ENCODE results near the gene GNG3.
"Not testable (repeated sequence)": the region's sequence is repeated elsewhere in the genome, so short reads cannot be mapped to it uniquely, and the experiment has no call there.

The GNG3 gene

GRCh38 chr11:62687508-62688396 is 19.7 kb upstream of the GNG3 start:
- Histone ChIP-seq H3K9me3 (ENCODE audit: insufficient read depth, low read length) (no peaks in the 10 kb centered on the region), H3K4me3 (ENCODE audit: low read length) (no peak overlapping the region), H3K79me2 (ENCODE audit: low read length) (no peaks in the 10 kb centered on the region), H3K4me2 (ENCODE audit: low read length) (no peak overlapping the region), H3K9ac (ENCODE audit: low read length) (no peak overlapping the region), H3K36me3 (replicated peaks; ENCODE audit: low read depth, low read length) (peaks cover 18% of the 10 kb centered on the region), H2AFZ (ENCODE audit: low read depth, low read length) (no peak overlapping the region), H3K27ac (ENCODE audit: low read length) (no peak overlapping the region), H3K27me3 (ENCODE audit: low read depth, low read length) (no peaks in the 10 kb centered on the region), H4K20me1 (ENCODE audit: insufficient read depth, low read length) (no peaks in the 10 kb centered on the region), H3K4me1 (ENCODE audit: low read length) (no peaks in the 10 kb centered on the region)
- TF ChIP-seq CTCF (IDR thresholded peaks at IDR 0.05; ENCODE audit: low read depth, low read length), result no peak
- no peak for TF ChIP-seq EZH2phosphoT487 (IDR thresholded peaks at IDR 0.05; ENCODE audit: low read depth)

- Histone ChIP-seq H2AFZ (ENCODE audit: low read depth, low read length) (no peak overlapping the region), H3K79me2 (ENCODE audit: low read length) (no peaks in the 10 kb centered on the region), H3K27me3 (ENCODE audit: low read depth, low read length) (no peaks in the 10 kb centered on the region), H3K4me3 (ENCODE audit: low read length) (no peak overlapping the region), H3K27ac (ENCODE audit: low read length) (no peak overlapping the region), H3K9ac (ENCODE audit: low read length) (no peak overlapping the region), H3K9me3 (ENCODE audit: insufficient read depth, low read length) (no peaks in the 10 kb centered on the region), H4K20me1 (ENCODE audit: insufficient read depth, low read length) (no peaks in the 10 kb centered on the region), H3K4me1 (ENCODE audit: low read length) (no peaks in the 10 kb centered on the region), H3K36me3 (replicated peaks; ENCODE audit: low read depth, low read length) (peaks cover 23% of the 10 kb centered on the region), H3K4me2 (ENCODE audit: low read length) (no peak overlapping the region)
- TF ChIP-seq EZH2phosphoT487 (IDR thresholded peaks at IDR 0.05; ENCODE audit: low read depth) (no peak), CTCF (IDR thresholded peaks at IDR 0.05; ENCODE audit: low read depth, low read length) (no peak)
Observed at GRCh38 chr11:62688491-62688890, 19.0 kb upstream of the GNG3 start.

- no peak within 1 kb of the TSS for H2AFZ ChIP-seq (ENCODE audit: low read depth, low read length)
- H3K4me1 ChIP-seq (ENCODE audit: low read length), result no peaks in the 10 kb centered on the region
- no peak for TF ChIP-seq CTCF (IDR thresholded peaks at IDR 0.05; ENCODE audit: low read depth, low read length)
- TF ChIP-seq EZH2phosphoT487 (IDR thresholded peaks at IDR 0.05; ENCODE audit: low read depth), result no peak
- H3K4me2 ChIP-seq (ENCODE audit: low read length), result no peak within 1 kb of the TSS
- H3K36me3 ChIP-seq (replicated peaks; ENCODE audit: low read depth, low read length), result peaks cover 25% of the 10 kb centered on the region
- H3K9me3 ChIP-seq (ENCODE audit: insufficient read depth, low read length), result no peaks in the 10 kb centered on the region
- no peak within 1 kb of the TSS for H3K4me3 ChIP-seq (ENCODE audit: low read length)
- H3K9ac ChIP-seq (ENCODE audit: low read length), result no peak within 1 kb of the TSS
- no peaks in the 10 kb centered on the region for H4K20me1 ChIP-seq (ENCODE audit: insufficient read depth, low read length)
- no peaks in the 10 kb centered on the region for H3K79me2 ChIP-seq (ENCODE audit: low read length)
- H3K27me3 ChIP-seq (ENCODE audit: low read depth, low read length), result no peaks in the 10 kb centered on the region
- no peak within 1 kb of the TSS for H3K27ac ChIP-seq (ENCODE audit: low read length)
Observed at GRCh38 chr11:62689421-62690183, 17.9 kb upstream of the GNG3 start, which contains the start of gene LRRN4CL. TSS of gene LRRN4CL (minus strand) at chr11:62689530. CDS start at chr11:62688508, 1,022 bp downstream.

GRCh38 chr11:62693624-62694023 is 13.9 kb upstream of the GNG3 start:
- not testable (repeated sequence) for H3K27me3 ChIP-seq (ENCODE audit: low read depth, low read length); H3K9me3 ChIP-seq (ENCODE audit: insufficient read depth, low read length); H3K27ac ChIP-seq (ENCODE audit: low read length); H3K4me2 ChIP-seq (ENCODE audit: low read length); H2AFZ ChIP-seq (ENCODE audit: low read depth, low read length); H4K20me1 ChIP-seq (ENCODE audit: insufficient read depth, low read length); H3K4me3 ChIP-seq (ENCODE audit: low read length); H3K79me2 ChIP-seq (ENCODE audit: low read length); H3K4me1 ChIP-seq (ENCODE audit: low read length); H3K9ac ChIP-seq (ENCODE audit: low read length)
- H3K36me3 ChIP-seq (replicated peaks; ENCODE audit: low read depth, low read length), result peaks cover 27% of the 10 kb centered on the region

Measured in OCI-LY3 (cell line).